Measurements from ENCODE around the gene RALGPS1.

DNA sequence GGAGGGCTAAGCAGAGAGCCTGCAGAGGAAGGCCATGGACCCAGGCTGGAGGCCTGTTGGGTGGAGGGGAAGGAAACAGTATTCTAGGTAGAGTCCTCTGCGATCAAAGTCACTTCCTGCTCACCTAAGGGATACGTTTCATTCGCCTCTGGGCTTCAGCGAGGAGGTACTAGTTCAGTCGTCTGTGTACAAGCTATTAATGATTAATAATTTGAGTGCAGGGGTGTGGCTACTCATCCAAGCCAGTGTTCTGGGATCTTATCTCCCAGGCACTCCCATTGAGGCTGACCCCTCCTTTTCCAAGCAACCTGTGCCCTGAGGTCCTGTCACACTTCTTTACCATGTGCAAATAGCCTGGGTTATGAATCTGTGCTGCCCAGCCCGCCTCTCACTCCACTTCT lies 25.2 kb downstream of the RALGPS1 start:
- TF ChIP-seq, protein P1, sequence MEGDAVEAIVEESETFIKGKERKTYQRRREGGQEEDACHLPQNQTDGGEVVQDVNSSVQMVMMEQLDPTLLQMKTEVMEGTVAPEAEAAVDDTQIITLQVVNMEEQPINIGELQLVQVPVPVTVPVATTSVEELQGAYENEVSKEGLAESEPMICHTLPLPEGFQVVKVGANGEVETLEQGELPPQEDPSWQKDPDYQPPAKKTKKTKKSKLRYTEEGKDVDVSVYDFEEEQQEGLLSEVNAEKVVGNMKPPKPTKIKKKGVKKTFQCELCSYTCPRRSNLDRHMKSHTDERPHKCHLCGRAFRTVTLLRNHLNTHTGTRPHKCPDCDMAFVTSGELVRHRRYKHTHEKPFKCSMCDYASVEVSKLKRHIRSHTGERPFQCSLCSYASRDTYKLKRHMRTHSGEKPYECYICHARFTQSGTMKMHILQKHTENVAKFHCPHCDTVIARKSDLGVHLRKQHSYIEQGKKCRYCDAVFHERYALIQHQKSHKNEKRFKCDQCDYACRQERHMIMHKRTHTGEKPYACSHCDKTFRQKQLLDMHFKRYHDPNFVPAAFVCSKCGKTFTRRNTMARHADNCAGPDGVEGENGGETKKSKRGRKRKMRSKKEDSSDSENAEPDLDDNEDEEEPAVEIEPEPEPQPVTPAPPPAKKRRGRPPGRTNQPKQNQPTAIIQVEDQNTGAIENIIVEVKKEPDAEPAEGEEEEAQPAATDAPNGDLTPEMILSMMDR (IDR thresholded peaks at IDR 0.05; ENCODE audit: low read depth, low read length, poor library complexity, severe bottlenecking), result no peak
- TF ChIP-seq EZH2phosphoT487 (IDR thresholded peaks at IDR 0.05; ENCODE audit: borderline replicate concordance, low read length), result no peak

Measured in DOHH2 (cell line).